Measurements from ENCODE around the gene ARMC7. TPM values are rescaled to one million over a fixed set of nuclear protein-coding genes. Genes with fewer than 3 reads are reported as not detected.
A peak's percentile ranks its signal among the peaks of the same experiment; 100 is the strongest.

The ARMC7 gene
- total and polyA plus RNA-seq, 2 of the 13 experiments (the other 11 are each of a cell fraction or from before 2014, with no cell fraction given) = 3.9 to 4.2 TPM

DNA sequence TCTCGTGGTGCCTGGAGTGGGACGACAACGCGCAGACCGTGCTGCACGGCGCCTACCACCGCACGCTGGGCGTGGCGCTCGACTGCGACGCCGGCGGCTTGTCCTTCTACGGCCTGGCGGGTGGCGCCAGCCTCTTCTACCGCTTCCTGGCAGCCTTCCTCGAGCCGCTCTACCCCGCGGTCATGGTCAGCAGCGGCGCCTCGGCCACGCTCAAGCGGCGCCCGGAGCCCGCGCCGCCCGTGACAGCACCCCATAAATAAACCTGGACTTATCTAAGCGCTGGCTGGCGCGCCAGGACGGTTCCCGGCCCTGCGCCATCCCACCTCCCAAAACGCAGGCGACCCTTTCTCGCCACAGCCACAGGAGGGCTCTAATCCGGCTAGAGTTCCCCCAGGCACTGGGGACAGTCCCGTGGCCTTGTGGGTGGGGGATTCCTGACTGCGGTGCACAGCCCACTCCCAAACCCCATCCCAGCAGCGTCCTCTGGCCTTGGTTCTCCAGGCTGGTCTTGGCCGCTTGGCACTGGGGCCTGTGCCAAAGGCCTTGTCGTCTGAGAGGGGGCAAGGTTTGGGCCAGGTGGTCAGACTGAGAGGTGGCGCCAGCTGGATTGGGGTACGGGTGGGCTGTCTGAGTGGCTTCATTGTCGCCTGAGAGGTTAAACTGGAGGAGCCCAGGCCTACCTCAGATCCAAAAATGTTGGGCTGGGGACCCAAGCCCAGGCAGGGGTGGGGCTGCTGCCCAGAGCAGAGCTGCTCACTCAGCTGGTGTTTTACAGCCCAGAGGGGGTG, 32.1 kb upstream of the ARMC7 start (continued):
- TF ChIP-seq, protein P1, sequence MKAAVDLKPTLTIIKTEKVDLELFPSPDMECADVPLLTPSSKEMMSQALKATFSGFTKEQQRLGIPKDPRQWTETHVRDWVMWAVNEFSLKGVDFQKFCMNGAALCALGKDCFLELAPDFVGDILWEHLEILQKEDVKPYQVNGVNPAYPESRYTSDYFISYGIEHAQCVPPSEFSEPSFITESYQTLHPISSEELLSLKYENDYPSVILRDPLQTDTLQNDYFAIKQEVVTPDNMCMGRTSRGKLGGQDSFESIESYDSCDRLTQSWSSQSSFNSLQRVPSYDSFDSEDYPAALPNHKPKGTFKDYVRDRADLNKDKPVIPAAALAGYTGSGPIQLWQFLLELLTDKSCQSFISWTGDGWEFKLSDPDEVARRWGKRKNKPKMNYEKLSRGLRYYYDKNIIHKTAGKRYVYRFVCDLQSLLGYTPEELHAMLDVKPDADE (CRISPR knock-in tag; IDR thresholded peaks at IDR 0.05) = no peak
- peak; percentile 60; the same call in 1 of the 2 replicates for TF ChIP-seq ZNF546 (CRISPR knock-in tag; conservative IDR thresholded peaks at IDR 0.05)
- no peak for TF ChIP-seq PLRG1 (conservative IDR thresholded peaks at IDR 0.05)
- TF ChIP-seq MTA1 (CRISPR knock-in tag; IDR thresholded peaks at IDR 0.05; ENCODE audit: borderline replicate concordance) = no peak
- TF ChIP-seq CBX2 (IDR thresholded peaks at IDR 0.05; ENCODE audit: low read depth, low read length) = no peak
- TF ChIP-seq CBX2 (CRISPR knock-in tag; IDR thresholded peaks at IDR 0.05; ENCODE audit: low read depth) = no peak
- no peak for TF ChIP-seq SAFB2 (CRISPR knock-in tag; IDR thresholded peaks at IDR 0.05; ENCODE audit: borderline replicate concordance, low read depth)
- no peak for TF ChIP-seq RXRB (CRISPR knock-in tag; IDR thresholded peaks at IDR 0.05; ENCODE audit: borderline replicate concordance)
- TF ChIP-seq MAFF (IDR thresholded peaks at IDR 0.05; ENCODE audit: low read depth, low read length) = no peak
- no peak for TF ChIP-seq ZNF432 (CRISPR knock-in tag; IDR thresholded peaks at IDR 0.05; ENCODE audit: borderline replicate concordance)
- TF ChIP-seq HMG20B (CRISPR knock-in tag; conservative IDR thresholded peaks at IDR 0.05) = no peak
- no peak; the same call in none of the 2 replicates for TF ChIP-seq ZNF768 (CRISPR knock-in tag; IDR thresholded peaks at IDR 0.05)
- TF ChIP-seq, protein P2, sequence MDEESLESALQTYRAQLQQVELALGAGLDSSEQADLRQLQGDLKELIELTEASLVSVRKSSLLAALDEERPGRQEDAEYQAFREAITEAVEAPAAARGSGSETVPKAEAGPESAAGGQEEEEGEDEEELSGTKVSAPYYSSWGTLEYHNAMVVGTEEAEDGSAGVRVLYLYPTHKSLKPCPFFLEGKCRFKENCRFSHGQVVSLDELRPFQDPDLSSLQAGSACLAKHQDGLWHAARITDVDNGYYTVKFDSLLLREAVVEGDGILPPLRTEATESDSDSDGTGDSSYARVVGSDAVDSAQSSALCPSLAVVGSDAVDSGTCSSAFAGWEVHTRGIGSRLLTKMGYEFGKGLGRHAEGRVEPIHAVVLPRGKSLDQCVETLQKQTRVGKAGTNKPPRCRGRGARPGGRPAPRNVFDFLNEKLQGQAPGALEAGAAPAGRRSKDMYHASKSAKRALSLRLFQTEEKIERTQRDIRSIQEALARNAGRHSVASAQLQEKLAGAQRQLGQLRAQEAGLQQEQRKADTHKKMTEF (CRISPR knock-in tag; IDR thresholded peaks at IDR 0.05) = no peak
- TF ChIP-seq ZNF563 (CRISPR knock-in tag; IDR thresholded peaks at IDR 0.05) = no peak
- TF ChIP-seq, protein P3, sequence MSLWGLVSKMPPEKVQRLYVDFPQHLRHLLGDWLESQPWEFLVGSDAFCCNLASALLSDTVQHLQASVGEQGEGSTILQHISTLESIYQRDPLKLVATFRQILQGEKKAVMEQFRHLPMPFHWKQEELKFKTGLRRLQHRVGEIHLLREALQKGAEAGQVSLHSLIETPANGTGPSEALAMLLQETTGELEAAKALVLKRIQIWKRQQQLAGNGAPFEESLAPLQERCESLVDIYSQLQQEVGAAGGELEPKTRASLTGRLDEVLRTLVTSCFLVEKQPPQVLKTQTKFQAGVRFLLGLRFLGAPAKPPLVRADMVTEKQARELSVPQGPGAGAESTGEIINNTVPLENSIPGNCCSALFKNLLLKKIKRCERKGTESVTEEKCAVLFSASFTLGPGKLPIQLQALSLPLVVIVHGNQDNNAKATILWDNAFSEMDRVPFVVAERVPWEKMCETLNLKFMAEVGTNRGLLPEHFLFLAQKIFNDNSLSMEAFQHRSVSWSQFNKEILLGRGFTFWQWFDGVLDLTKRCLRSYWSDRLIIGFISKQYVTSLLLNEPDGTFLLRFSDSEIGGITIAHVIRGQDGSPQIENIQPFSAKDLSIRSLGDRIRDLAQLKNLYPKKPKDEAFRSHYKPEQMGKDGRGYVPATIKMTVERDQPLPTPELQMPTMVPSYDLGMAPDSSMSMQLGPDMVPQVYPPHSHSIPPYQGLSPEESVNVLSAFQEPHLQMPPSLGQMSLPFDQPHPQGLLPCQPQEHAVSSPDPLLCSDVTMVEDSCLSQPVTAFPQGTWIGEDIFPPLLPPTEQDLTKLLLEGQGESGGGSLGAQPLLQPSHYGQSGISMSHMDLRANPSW (CRISPR knock-in tag; IDR thresholded peaks at IDR 0.05; ENCODE audit: borderline replicate concordance) = no peak
- no peak for TF ChIP-seq XRCC5 (optimal IDR thresholded peaks at IDR 0.05; ENCODE audit: low read length)
- TF ChIP-seq, protein P4, sequence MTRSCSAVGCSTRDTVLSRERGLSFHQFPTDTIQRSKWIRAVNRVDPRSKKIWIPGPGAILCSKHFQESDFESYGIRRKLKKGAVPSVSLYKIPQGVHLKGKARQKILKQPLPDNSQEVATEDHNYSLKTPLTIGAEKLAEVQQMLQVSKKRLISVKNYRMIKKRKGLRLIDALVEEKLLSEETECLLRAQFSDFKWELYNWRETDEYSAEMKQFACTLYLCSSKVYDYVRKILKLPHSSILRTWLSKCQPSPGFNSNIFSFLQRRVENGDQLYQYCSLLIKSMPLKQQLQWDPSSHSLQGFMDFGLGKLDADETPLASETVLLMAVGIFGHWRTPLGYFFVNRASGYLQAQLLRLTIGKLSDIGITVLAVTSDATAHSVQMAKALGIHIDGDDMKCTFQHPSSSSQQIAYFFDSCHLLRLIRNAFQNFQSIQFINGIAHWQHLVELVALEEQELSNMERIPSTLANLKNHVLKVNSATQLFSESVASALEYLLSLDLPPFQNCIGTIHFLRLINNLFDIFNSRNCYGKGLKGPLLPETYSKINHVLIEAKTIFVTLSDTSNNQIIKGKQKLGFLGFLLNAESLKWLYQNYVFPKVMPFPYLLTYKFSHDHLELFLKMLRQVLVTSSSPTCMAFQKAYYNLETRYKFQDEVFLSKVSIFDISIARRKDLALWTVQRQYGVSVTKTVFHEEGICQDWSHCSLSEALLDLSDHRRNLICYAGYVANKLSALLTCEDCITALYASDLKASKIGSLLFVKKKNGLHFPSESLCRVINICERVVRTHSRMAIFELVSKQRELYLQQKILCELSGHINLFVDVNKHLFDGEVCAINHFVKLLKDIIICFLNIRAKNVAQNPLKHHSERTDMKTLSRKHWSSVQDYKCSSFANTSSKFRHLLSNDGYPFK (CRISPR knock-in tag; IDR thresholded peaks at IDR 0.05; ENCODE audit: borderline replicate concordance) = 0 out of 2 replicates have a peak, but pooled peaks have one; percentile 0
- TF ChIP-seq ZBTB3 (CRISPR knock-in tag; IDR thresholded peaks at IDR 0.05; ENCODE audit: borderline replicate concordance, low read depth) = peak; percentile 21; the same call in 1 of the 2 replicates
- no peak for TF ChIP-seq ZNF605 (CRISPR knock-in tag; IDR thresholded peaks at IDR 0.05)
